CD14-positive monocyte (primary cell): ENCODE measurements around the gene ETFB. TPM values are rescaled to one million over a fixed set of nuclear protein-coding genes. Genes with fewer than 3 reads are reported as not detected.
"Not testable (repeated sequence)": the region's sequence is repeated elsewhere in the genome, so short reads cannot be mapped to it uniquely, and the experiment has no call there.

Source experiments
- DNase-seq, 3 donors: peaks; one replicate each; pipeline ENCODE4 v3.0.0-alpha.2; 2011 to 2022
- H2AFZ ChIP-seq: 2 replicates; pipeline ENCODE4 v1.6.0; 2012; ENCODE audit warnings: mild to moderate bottlenecking, low read depth, low read length, inconsistent platforms; ENCODE audit not compliant: insufficient read depth, poor library complexity, severe bottlenecking
- H3K27ac ChIP-seq, 2 donors: 1 replicate in 1 of 2; 2 replicates in 1 of 2; pipeline ENCODE4 v1.5.1; 2012 to 2013; ENCODE audit warnings: low read length in 2 of 2, control low read depth in 1 of 2, inconsistent platforms in 1 of 2, low read depth in 1 of 2, mild to moderate bottlenecking in 1 of 2
- H3K27me3 ChIP-seq, 2 donors: one replicate each; pipeline versions ENCODE4 v1.6.0 to v1.6.1; 2011 to 2013; ENCODE audit warnings: low read length in 2 of 2; ENCODE audit not compliant: control insufficient read depth in 2 of 2, insufficient read depth in 2 of 2
- H3K36me3 ChIP-seq, 2 donors: replicated peaks in 1 of 2; 1 replicate in 1 of 2; 2 replicates in 1 of 2; pipeline versions ENCODE4 v1.5.1 to v1.6.1; 2012 to 2013; ENCODE audit warnings: low read length in 2 of 2, control low read depth in 1 of 2, inconsistent platforms in 1 of 2, mild to moderate bottlenecking in 1 of 2; ENCODE audit not compliant: insufficient read depth in 2 of 2, control insufficient read depth in 1 of 2
- H3K4me1 ChIP-seq, 2 donors: 1 replicate in 1 of 2; 2 replicates in 1 of 2; pipeline versions ENCODE4 v1.5.1 to v1.6.1; 2012 to 2013; ENCODE audit warnings: low read length in 2 of 2, control low read depth in 1 of 2, inconsistent platforms in 1 of 2, mild to moderate bottlenecking in 1 of 2, moderate library complexity in 1 of 2; ENCODE audit not compliant: insufficient read depth in 2 of 2, control insufficient read depth in 1 of 2
- H3K4me2 ChIP-seq: replicated peaks from 2 replicates; pipeline ENCODE3; 2012; ENCODE audit warnings: low read length, moderate library complexity, mild to moderate bottlenecking; ENCODE audit not compliant: poor library complexity, severe bottlenecking; ENCODE audit errors: extremely low read depth
- H3K4me3 ChIP-seq, 3 experiments: fragments of 200-600 bp in 1 of 3; sonication (generic) in 1 of 3; replicated peaks in 1 of 3; 1 replicate in 2 of 3; 2 replicates in 1 of 3; pipeline ENCODE4 v1.5.1; 2011 to 2013; ENCODE audit warnings: low read length in 3 of 3, mild to moderate bottlenecking in 3 of 3, control low read depth in 2 of 3, low read depth in 2 of 3, inconsistent platforms in 1 of 3, moderate library complexity in 1 of 3
- H3K79me2 ChIP-seq: 2 replicates; pipeline ENCODE4 v1.6.0; 2012; ENCODE audit warnings: mild to moderate bottlenecking, control low read depth, inconsistent platforms, low read length, moderate library complexity; ENCODE audit not compliant: insufficient read depth
- H3K9ac ChIP-seq: 2 replicates; pipeline ENCODE4 v1.6.0; 2017; ENCODE audit warnings: low read length, mild to moderate bottlenecking; ENCODE audit not compliant: insufficient read depth, poor library complexity, severe bottlenecking
- H3K9me3 ChIP-seq, 2 donors: replicated peaks in 1 of 2; 1 replicate in 1 of 2; 2 replicates in 1 of 2; pipeline versions ENCODE4 v1.5.1 to v1.6.1; 2012 to 2013; ENCODE audit warnings: low read length in 2 of 2, control low read depth in 1 of 2; ENCODE audit not compliant: control insufficient read depth in 1 of 2, insufficient read depth in 1 of 2
- H4K20me1 ChIP-seq: 2 replicates; pipeline ENCODE4 v1.6.0; 2012; ENCODE audit warnings: mild to moderate bottlenecking, low read length, control low read depth, moderate library complexity; ENCODE audit not compliant: insufficient read depth
- H3K27ac Mint-ChIP-seq, 7 donors: one replicate each; pipeline ENCODE4 v1.8.0; 2020; ENCODE audit warnings: mild to moderate bottlenecking in 7 of 7, mixed read lengths in 7 of 7, moderate library complexity in 6 of 7, inconsistent platforms in 2 of 7
- H3K27me3 Mint-ChIP-seq, 3 donors: one replicate each; pipeline ENCODE4 v1.8.0; 2021 to 2022; ENCODE audit warnings: low read depth in 3 of 3, mild to moderate bottlenecking in 3 of 3, mixed read lengths in 3 of 3, moderate library complexity in 3 of 3, inconsistent platforms in 1 of 3
- H3K36me3 Mint-ChIP-seq, 2 donors: one replicate each; pipeline ENCODE4 v1.8.0; 2020; ENCODE audit warnings: mixed read lengths in 2 of 2, inconsistent platforms in 1 of 2, mild to moderate bottlenecking in 1 of 2
- H3K4me1 Mint-ChIP-seq: one replicate; pipeline ENCODE4 v1.8.0; 2020; ENCODE audit warnings: mild to moderate bottlenecking, mixed read lengths
- H3K4me3 Mint-ChIP-seq, 2 donors: one replicate each; pipeline ENCODE4 v1.8.0; 2020; ENCODE audit warnings: mild to moderate bottlenecking in 2 of 2, mixed read lengths in 2 of 2, moderate library complexity in 1 of 2
- H3K9me3 Mint-ChIP-seq, 7 donors: one replicate each; pipeline ENCODE4 v1.8.0; 2020 to 2022; ENCODE audit warnings: mixed read lengths in 7 of 7, mild to moderate bottlenecking in 6 of 7, moderate library complexity in 6 of 7, inconsistent platforms in 2 of 7
- WGBS: methylation state at CpG from one replicate; pipeline ENCODE4 v1.1.5; 2013; ENCODE audit warnings: missing lambda C conversion rate; ENCODE audit not compliant: insufficient coverage; 5-methylcytosine and 5-hydroxymethylcytosine counted together
- intact Hi-C, 2 donors: fragments of 100-400 bp; cut with micrococcal nuclease; formaldehyde crosslinking; loops; one replicate each; pipeline versions ENCODE4 v1.15.0 to v1.15.1; 2023
- polyA plus RNA-seq, 3 donors: library from polyadenylated mRNA; depleted of rRNA in 1 of 3; unstranded in 2 of 3; stranded (reverse) in 1 of 3; fragments of 300-500 nt in 2 of 3; fragments of >200 nt in 1 of 3; fragmentation: Illumina TruSeq in 2 of 3; gene quantifications; 1 replicate in 2 of 3; 2 replicates in 1 of 3; pipeline ENCODE4 v1.2.3, GENCODE V29; 2012 to 2021
- TF ChIP-seq, protein P1 (sequence below): fragments of 200-600 bp; IDR thresholded peaks from one replicate; pipeline ENCODE4 v1.8.0; 2022; ENCODE audit warnings: antibody characterized with exemption, mild to moderate bottlenecking

Gene ETFB
- polyA plus RNA-seq, 3 donors: 51.0 to 72.1 (median 63.0) TPM

DNA sequence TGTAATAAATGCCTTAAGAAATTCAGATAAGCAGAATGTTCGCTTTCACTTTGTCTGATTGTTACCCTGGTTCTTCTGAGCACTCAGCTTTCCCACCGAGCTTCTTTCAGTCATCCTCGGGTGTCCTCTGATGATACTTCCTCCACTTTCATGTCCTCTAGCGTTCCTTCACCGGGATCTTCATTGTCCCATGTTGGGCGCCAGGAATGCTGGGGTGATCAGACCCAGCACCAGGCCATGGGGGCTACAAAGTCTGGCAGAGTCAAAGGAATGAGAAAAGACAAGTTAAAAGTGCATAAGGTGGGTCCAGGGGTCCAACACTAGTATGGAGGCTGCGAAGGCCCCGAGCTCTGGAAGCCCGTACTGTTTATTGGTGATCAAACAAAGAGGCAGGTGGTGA lies 35.9 kb upstream of the ETFB start:
- Histone ChIP-seq H4K20me1 (no peaks in the 10 kb centered on the region), H3K79me2 (peaks cover 3% of the 10 kb centered on the region), H3K4me1 (peaks cover 22 to 23% of the 10 kb centered on the region in 2 donors), H3K27ac (no peak overlapping the region), H2AFZ (no peak overlapping the region), H3K4me3 (no peak overlapping the region), H3K9ac (no peak overlapping the region), H3K9me3 (peaks cover 16 to 26% of the 10 kb centered on the region in 2 donors), H3K4me2 (no peak overlapping the region), H3K36me3 (no peaks in the 10 kb centered on the region), H3K27me3 (no peaks in the 10 kb centered on the region)
- intact Hi-C loops: no loop called here
- H3K36me3 Mint-ChIP-seq: peaks cover 5 to 18% of the 10 kb centered on the region in 2 donors
- H3K27ac Mint-ChIP-seq: no peak overlapping the region
- TF ChIP-seq, protein P1, sequence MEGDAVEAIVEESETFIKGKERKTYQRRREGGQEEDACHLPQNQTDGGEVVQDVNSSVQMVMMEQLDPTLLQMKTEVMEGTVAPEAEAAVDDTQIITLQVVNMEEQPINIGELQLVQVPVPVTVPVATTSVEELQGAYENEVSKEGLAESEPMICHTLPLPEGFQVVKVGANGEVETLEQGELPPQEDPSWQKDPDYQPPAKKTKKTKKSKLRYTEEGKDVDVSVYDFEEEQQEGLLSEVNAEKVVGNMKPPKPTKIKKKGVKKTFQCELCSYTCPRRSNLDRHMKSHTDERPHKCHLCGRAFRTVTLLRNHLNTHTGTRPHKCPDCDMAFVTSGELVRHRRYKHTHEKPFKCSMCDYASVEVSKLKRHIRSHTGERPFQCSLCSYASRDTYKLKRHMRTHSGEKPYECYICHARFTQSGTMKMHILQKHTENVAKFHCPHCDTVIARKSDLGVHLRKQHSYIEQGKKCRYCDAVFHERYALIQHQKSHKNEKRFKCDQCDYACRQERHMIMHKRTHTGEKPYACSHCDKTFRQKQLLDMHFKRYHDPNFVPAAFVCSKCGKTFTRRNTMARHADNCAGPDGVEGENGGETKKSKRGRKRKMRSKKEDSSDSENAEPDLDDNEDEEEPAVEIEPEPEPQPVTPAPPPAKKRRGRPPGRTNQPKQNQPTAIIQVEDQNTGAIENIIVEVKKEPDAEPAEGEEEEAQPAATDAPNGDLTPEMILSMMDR: no peak
- no peak for DNase-seq
- peaks cover 0 to 2% (median 0%) of the 10 kb centered on the region in 3 donors for H3K27me3 Mint-ChIP-seq
- no peak overlapping the region for H3K4me3 Mint-ChIP-seq
- peaks cover 19 to 29% (median 25%) of the 10 kb centered on the region in 7 donors for H3K9me3 Mint-ChIP-seq
- WGBS: 98% methylated on average over 9 of the region's 9 CpGs
- H3K4me1 Mint-ChIP-seq: peaks cover 22% of the 10 kb centered on the region

DNA sequence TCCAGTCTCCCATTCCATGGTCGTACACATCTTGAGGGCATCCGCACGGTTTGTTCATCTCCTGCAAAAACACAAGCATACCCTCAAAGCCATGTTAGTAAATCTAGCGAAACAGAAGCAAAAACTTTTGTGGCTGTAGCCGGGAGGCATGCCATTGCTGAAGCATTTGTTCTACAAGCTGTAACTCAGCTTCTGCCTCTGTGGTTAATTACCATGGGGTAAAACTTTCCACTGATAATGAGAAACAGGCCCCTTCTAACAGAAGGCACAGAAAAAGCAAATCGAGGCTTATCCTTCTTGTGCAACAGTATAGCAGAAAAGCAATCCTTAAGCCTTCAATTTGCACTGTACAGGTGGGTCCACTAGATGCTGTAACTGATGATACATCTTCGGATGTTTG lies 33.7 kb upstream of the ETFB start:
- WGBS: 78% methylated on average over 5 of the region's 7 CpGs

More for the DNA sequence above, 33.7 kb upstream of the ETFB start:
- H3K27ac Mint-ChIP-seq, H3K27ac ChIP-seq, H3K4me3 Mint-ChIP-seq, H3K27me3 ChIP-seq, H3K79me2 ChIP-seq, H4K20me1 ChIP-seq, H3K36me3 ChIP-seq, H3K4me3 ChIP-seq, H3K27me3 Mint-ChIP-seq, H2AFZ ChIP-seq, DNase-seq, H3K9ac ChIP-seq, H3K4me2 ChIP-seq: not testable (repeated sequence)
- peaks cover 5 to 18% of the 10 kb centered on the region in 2 donors for H3K36me3 Mint-ChIP-seq
- peaks cover 16 to 26% of the 10 kb centered on the region in 2 donors for H3K9me3 ChIP-seq
- peaks cover 19 to 27% (median 24%) of the 10 kb centered on the region in 7 donors for H3K9me3 Mint-ChIP-seq
- H3K4me1 ChIP-seq: peaks cover 18 to 22% of the 10 kb centered on the region in 2 donors
- intact Hi-C loops: loop anchor here (2.0 to 10.0 kb wide), 4 partner anchors 37 to 265 kb away; partner anchors contain the start of gene SIGLEC12 (in 1 of the 2)
- H3K4me1 Mint-ChIP-seq: peaks cover 22% of the 10 kb centered on the region
